ENCODE data around the gene GLYAT.

Gene GLYAT

GRCh38 chr11:58676563-58677135 lies 55.1 kb downstream of the GLYAT start:
- no peak for DNase-seq

GRCh38 chr11:58675334-58676155 lies 56.2 kb downstream of the GLYAT start:
- peak; percentile 80 for DNase-seq

DNA sequence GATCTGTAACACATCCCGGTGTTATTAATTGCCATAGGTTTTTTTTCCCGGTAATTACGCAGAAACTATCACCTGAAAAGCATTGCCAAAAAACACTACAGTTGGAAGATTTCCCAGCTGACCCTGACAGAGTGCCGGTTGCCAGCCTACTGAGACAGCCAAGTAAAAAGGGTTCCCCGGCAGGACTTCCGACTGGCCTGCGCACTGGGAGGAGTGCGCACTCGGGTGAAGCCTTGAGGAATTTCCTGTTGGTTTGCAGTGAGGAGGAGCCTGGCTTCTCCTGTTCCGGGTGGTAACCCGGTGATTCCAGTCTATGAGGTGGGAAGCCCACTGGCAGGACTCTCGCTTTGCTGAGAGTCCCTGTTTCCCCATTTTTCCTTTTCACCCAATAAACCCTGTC lies 57.1 kb downstream of the GLYAT start:
- DNase-seq = no peak

DNA sequence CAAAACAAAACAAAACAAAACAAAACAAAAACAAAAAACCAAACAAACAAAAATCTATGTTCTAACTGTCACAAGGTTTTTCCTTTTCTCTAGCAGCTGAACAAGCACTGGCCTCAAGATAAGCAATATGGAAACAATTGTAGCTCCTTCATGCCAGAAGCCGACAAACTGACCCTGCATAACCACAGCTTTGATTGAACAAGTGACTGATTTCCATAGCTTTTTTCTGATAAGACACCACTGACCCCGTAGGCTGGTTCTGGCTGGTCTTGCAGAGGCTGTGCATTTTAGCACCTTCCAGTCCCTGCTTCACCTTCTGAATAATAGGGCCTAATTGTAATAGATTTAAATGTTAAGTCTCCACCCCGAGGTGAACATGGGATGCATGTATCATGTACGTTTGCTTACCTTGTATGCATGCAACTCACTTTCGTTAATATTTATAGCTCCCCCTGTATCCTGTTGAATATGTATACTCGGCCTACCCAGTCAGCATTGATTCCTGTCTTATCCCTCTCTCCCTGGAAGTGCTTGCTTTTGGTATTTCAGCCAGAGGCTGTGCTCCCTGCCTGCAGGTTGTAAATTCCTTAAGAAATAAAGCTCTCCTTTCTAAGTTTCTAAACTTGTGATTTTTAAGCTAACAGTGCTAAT lies 59.6 kb downstream of the GLYAT start:
- DNase-seq = no peak

DNA sequence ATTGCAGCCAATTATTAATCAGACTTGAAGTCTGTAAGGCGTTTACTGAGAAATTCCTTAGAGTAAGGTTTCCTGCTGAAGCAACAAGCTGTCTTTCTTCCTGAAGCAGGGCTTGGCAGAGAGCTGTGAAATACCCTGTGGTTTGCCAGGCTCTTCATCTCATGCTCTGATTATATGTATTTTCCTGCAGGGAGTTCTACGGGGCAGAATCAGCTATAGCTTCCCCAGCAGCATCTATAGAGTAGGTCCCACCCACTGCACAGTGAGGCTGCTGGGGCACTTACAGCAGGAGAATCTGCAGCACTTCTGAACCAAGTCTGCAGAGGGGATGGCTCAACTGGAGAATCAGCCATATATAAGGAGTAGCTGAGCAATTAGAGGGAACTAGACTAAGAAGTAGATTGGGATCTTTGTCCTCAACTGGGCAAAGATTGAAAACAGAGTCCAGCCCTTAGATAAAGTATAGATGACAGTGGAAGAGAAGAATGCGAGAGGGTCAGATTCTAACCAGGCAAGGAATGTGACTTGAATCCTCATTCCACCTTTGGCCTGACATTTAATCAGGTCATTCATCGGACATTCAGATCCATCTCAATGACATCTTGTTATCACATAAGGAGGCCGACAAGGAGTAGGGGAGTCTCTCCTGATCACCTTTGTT lies 71.7 kb downstream of the GLYAT start:
- DNase-seq = no peak

- DNase-seq = no peak
Measured at GRCh38 chr11:58659404-58659803, 72.3 kb downstream of the GLYAT start.

Data from hematopoietic multipotent progenitor cell treated with erythropoietin and hydrocortisone succinate and interleukin-3 and kit ligand, for 4 days (in vitro differentiated cells).